ENCODE data around the gene CPEB3. TPM values are rescaled to one million over a fixed set of nuclear protein-coding genes. Genes with fewer than 3 reads are reported as not detected.
"Not testable (repeated sequence)": the region's sequence is repeated elsewhere in the genome, so short reads cannot be mapped to it uniquely, and the experiment has no call there.

CPEB3 gene
- total RNA-seq = 1 to 10 TPM; 1.7 to 2.2 TPM

GRCh38 chr10:92290837-92291615 lies at the start of gene CPEB3, which contains the start of gene MARCHF5:
Gene CPEB3 (minus strand): TSS chr10:92291078. CDS start chr10:92240350, 50,728 bp downstream.
Gene MARCHF5 (plus strand): TSS chr10:92291167. CDS start chr10:92291495, 328 bp downstream.
- Mint-ChIP-seq H3K9me3 (no peaks in the 10 kb centered on the region), H3K27me3 (ENCODE audit: low read depth) (no peaks in the 10 kb centered on the region)
- peak; percentile 98 to 99 for ATAC-seq (replicated peaks in 1 of 2)

GRCh38 chr10:92329927-92330326 lies 39.0 kb upstream of the CPEB3 start:
- not testable (repeated sequence) for H3K27ac Mint-ChIP-seq; H3K4me3 Mint-ChIP-seq; H3K9me3 Mint-ChIP-seq; ATAC-seq (replicated peaks in 1 of 2); H3K36me3 Mint-ChIP-seq (ENCODE audit: insufficient read depth in 2 of 2); DNase-seq; H3K27me3 Mint-ChIP-seq (ENCODE audit: low read depth)
- peaks cover 11% of the 10 kb centered on the region for H3K4me1 Mint-ChIP-seq (ENCODE audit: low read depth)

More at GRCh38 chr10:92290837-92291615, at the start of gene CPEB3, which contains the start of gene MARCHF5:
- Mint-ChIP-seq H3K27ac (peak within 1 kb of the TSS; percentile 92), H3K4me3 (peak within 1 kb of the TSS; percentile 87 to 95), H3K4me1 (ENCODE audit: low read depth) (peaks cover 23% of the 10 kb centered on the region), H3K36me3 (ENCODE audit: insufficient read depth in 2 of 2) (peaks cover 2 to 3% of the 10 kb centered on the region in 2 donors)
- peak; percentile 95 to 96 for DNase-seq

GRCh38 chr10:92328993-92329392 lies 38.1 kb upstream of the CPEB3 start:
- ATAC-seq (replicated peaks in 1 of 2) (no peak), DNase-seq (no peak)
- Mint-ChIP-seq H3K4me1 (ENCODE audit: low read depth) (peaks cover 11% of the 10 kb centered on the region), H3K27me3 (ENCODE audit: low read depth) (no peaks in the 10 kb centered on the region), H3K36me3 (ENCODE audit: insufficient read depth in 2 of 2) (no peaks in the 10 kb centered on the region), H3K4me3 (no peak overlapping the region), H3K27ac (no peak overlapping the region), H3K9me3 (no peaks in the 10 kb centered on the region)

- ATAC-seq (replicated peaks in 1 of 2) (no peak), DNase-seq (no peak)
- Mint-ChIP-seq H3K27me3 (ENCODE audit: low read depth) (no peaks in the 10 kb centered on the region), H3K9me3 (no peaks in the 10 kb centered on the region), H3K36me3 (ENCODE audit: insufficient read depth in 2 of 2) (peaks cover 0 to 2% of the 10 kb centered on the region in 2 donors), H3K27ac (peak overlapping the region; percentile 83), H3K4me3 (no peak overlapping the region), H3K4me1 (ENCODE audit: low read depth) (peaks cover 11% of the 10 kb centered on the region)
These were observed 36.9 kb upstream of the CPEB3 start for GRCh38 chr10:92327445-92328433.

- H3K4me1 Mint-ChIP-seq (ENCODE audit: low read depth) = no peaks in the 10 kb centered on the region
- no peak for ATAC-seq (replicated peaks in 1 of 2)
- no peaks in the 10 kb centered on the region for H3K27me3 Mint-ChIP-seq (ENCODE audit: low read depth)
- no peaks in the 10 kb centered on the region for H3K9me3 Mint-ChIP-seq
- no peak overlapping the region for H3K27ac Mint-ChIP-seq
- peaks cover 2 to 6% of the 10 kb centered on the region in 2 donors for H3K36me3 Mint-ChIP-seq (ENCODE audit: insufficient read depth in 2 of 2)
- no peak for DNase-seq
- H3K4me3 Mint-ChIP-seq = no peak overlapping the region
These were observed 32.2 kb upstream of the CPEB3 start for GRCh38 chr10:92323079-92323478.

GRCh38 chr10:92316610-92317009 lies 25.7 kb upstream of the CPEB3 start:
- no peak overlapping the region for H3K27ac Mint-ChIP-seq
- H3K27me3 Mint-ChIP-seq (ENCODE audit: low read depth) = no peaks in the 10 kb centered on the region
- H3K4me3 Mint-ChIP-seq = no peak overlapping the region

GRCh38 chr10:92313750-92314149 lies 22.9 kb upstream of the CPEB3 start:
- H3K4me3 Mint-ChIP-seq = no peak overlapping the region
- no peaks in the 10 kb centered on the region for H3K27me3 Mint-ChIP-seq (ENCODE audit: low read depth)
- H3K36me3 Mint-ChIP-seq (ENCODE audit: insufficient read depth in 2 of 2) = peaks cover 2 to 14% of the 10 kb centered on the region in 2 donors
- no peaks in the 10 kb centered on the region for H3K9me3 Mint-ChIP-seq
- ATAC-seq (replicated peaks in 1 of 2) (no peak), DNase-seq (no peak)
- H3K4me1 Mint-ChIP-seq (ENCODE audit: low read depth) = peaks cover 4% of the 10 kb centered on the region
- no peak overlapping the region for H3K27ac Mint-ChIP-seq

More at GRCh38 chr10:92316610-92317009, 25.7 kb upstream of the CPEB3 start:
- H3K4me1 Mint-ChIP-seq (ENCODE audit: low read depth) = peaks cover 4% of the 10 kb centered on the region
- no peak for ATAC-seq (replicated peaks in 1 of 2)
- no peaks in the 10 kb centered on the region for H3K9me3 Mint-ChIP-seq
- peaks cover 2 to 14% of the 10 kb centered on the region in 2 donors for H3K36me3 Mint-ChIP-seq (ENCODE audit: insufficient read depth in 2 of 2)
- no peak for DNase-seq

GRCh38 chr10:92309272-92309671 lies 18.4 kb upstream of the CPEB3 start:
- H3K27ac Mint-ChIP-seq = no peak overlapping the region
- H3K36me3 Mint-ChIP-seq (ENCODE audit: insufficient read depth in 2 of 2) = peaks cover 2 to 11% of the 10 kb centered on the region in 2 donors
- no peak overlapping the region for H3K4me3 Mint-ChIP-seq
- H3K27me3 Mint-ChIP-seq (ENCODE audit: low read depth) = no peaks in the 10 kb centered on the region
- H3K4me1 Mint-ChIP-seq (ENCODE audit: low read depth) = peaks cover 10% of the 10 kb centered on the region
- ATAC-seq (replicated peaks in 1 of 2) (no peak), DNase-seq (no peak)
- H3K9me3 Mint-ChIP-seq = no peaks in the 10 kb centered on the region

- ATAC-seq (replicated peaks in 1 of 2) = no peak
- Mint-ChIP-seq H3K4me1 (ENCODE audit: low read depth) (peaks cover 23% of the 10 kb centered on the region), H3K4me3 (no peak overlapping the region), H3K9me3 (no peaks in the 10 kb centered on the region), H3K36me3 (ENCODE audit: insufficient read depth in 2 of 2) (peaks cover 0 to 2% of the 10 kb centered on the region in 2 donors), H3K27me3 (ENCODE audit: low read depth) (no peaks in the 10 kb centered on the region), H3K27ac (peak overlapping the region; percentile 77)
- DNase-seq = no peak
These were observed 14.5 kb upstream of the CPEB3 start for GRCh38 chr10:92305133-92306072.

- no peak overlapping the region for H3K4me3 Mint-ChIP-seq
- H3K9me3 Mint-ChIP-seq = no peaks in the 10 kb centered on the region
- H3K36me3 Mint-ChIP-seq (ENCODE audit: insufficient read depth in 2 of 2) = peaks cover 0 to 2% of the 10 kb centered on the region in 2 donors
- peaks cover 31% of the 10 kb centered on the region for H3K4me1 Mint-ChIP-seq (ENCODE audit: low read depth)
- no peak overlapping the region for H3K27ac Mint-ChIP-seq
- H3K27me3 Mint-ChIP-seq (ENCODE audit: low read depth) = no peaks in the 10 kb centered on the region
- DNase-seq (no peak), ATAC-seq (replicated peaks in 1 of 2) (no peak)
These were observed 13.2 kb upstream of the CPEB3 start for GRCh38 chr10:92304061-92304460.

- peak overlapping the region; percentile 66 for H3K27ac Mint-ChIP-seq
- DNase-seq = no peak
- H3K27me3 Mint-ChIP-seq (ENCODE audit: low read depth) = no peaks in the 10 kb centered on the region
- no peaks in the 10 kb centered on the region for H3K9me3 Mint-ChIP-seq
- ATAC-seq (replicated peaks in 1 of 2) = peak; percentile 43 to 57
- H3K4me3 Mint-ChIP-seq = peak overlapping the region; percentile 3 to 41
- peaks cover 1 to 3% of the 10 kb centered on the region in 2 donors for H3K36me3 Mint-ChIP-seq (ENCODE audit: insufficient read depth in 2 of 2)
- peaks cover 32% of the 10 kb centered on the region for H3K4me1 Mint-ChIP-seq (ENCODE audit: low read depth)
These were observed 12.2 kb upstream of the CPEB3 start for GRCh38 chr10:92303096-92303495.

GRCh38 chr10:92298487-92298886 lies 7.6 kb upstream of the CPEB3 start:
- Mint-ChIP-seq H3K4me1 (ENCODE audit: low read depth) (peaks cover 37% of the 10 kb centered on the region), H3K36me3 (ENCODE audit: insufficient read depth in 2 of 2) (peaks cover 1 to 6% of the 10 kb centered on the region in 2 donors), H3K27ac (peak overlapping the region; percentile 11), H3K4me3 (no peak overlapping the region), H3K9me3 (no peaks in the 10 kb centered on the region), H3K27me3 (ENCODE audit: low read depth) (no peaks in the 10 kb centered on the region)
- DNase-seq (no peak), ATAC-seq (replicated peaks in 1 of 2) (no peak)
